ENCODE measurements around the gene VPS26C. TPM values are rescaled to one million over a fixed set of nuclear protein-coding genes. Genes with fewer than 3 reads are reported as not detected.
A peak's percentile ranks its signal among the peaks of the same experiment; 100 is the strongest.

VPS26C gene
- total RNA-seq, 1 donor from 2014 or later, result 80.8 TPM

GRCh38 chr21:37220981-37221664 lies 46.0 kb downstream of the VPS26C start:
- H3K36me3 ChIP-seq (ENCODE audit: control insufficient read depth, insufficient read depth, low read length), result no peaks in the 10 kb centered on the region
- no peaks in the 10 kb centered on the region for H3K27me3 ChIP-seq (ENCODE audit: control insufficient read depth, insufficient read depth, low read length)
- DNase-seq (ENCODE audit: low read depth), result peak; percentile 60
- H3K4me3 ChIP-seq (ENCODE audit: low read depth, low read length), result peak overlapping the region; percentile 57
- peak; percentile 27 for TF ChIP-seq CTCF (IDR thresholded peaks at IDR 0.05; ENCODE audit: insufficient read depth, low read length, poor library complexity, severe bottlenecking)

- no peaks in the 10 kb centered on the region for H3K27me3 ChIP-seq (ENCODE audit: control insufficient read depth, insufficient read depth, low read length)
- TF ChIP-seq CTCF (IDR thresholded peaks at IDR 0.05; ENCODE audit: insufficient read depth, low read length, poor library complexity, severe bottlenecking), result peak; percentile 25
- DNase-seq (ENCODE audit: low read depth), result no peak
- H3K36me3 ChIP-seq (ENCODE audit: control insufficient read depth, insufficient read depth, low read length), result no peaks in the 10 kb centered on the region
- H3K4me3 ChIP-seq (ENCODE audit: low read depth, low read length), result peak overlapping the region; percentile 57
These were observed 46.6 kb downstream of the VPS26C start for GRCh38 chr21:37220433-37220980.

GRCh38 chr21:37219761-37220432 lies 47.2 kb downstream of the VPS26C start:
- no peaks in the 10 kb centered on the region for H3K27me3 ChIP-seq (ENCODE audit: control insufficient read depth, insufficient read depth, low read length)
- no peak for DNase-seq (ENCODE audit: low read depth)
- no peak for TF ChIP-seq CTCF (IDR thresholded peaks at IDR 0.05; ENCODE audit: insufficient read depth, low read length, poor library complexity, severe bottlenecking)
- H3K36me3 ChIP-seq (ENCODE audit: control insufficient read depth, insufficient read depth, low read length), result no peaks in the 10 kb centered on the region
- H3K4me3 ChIP-seq (ENCODE audit: low read depth, low read length), result peak overlapping the region; percentile 57

- TF ChIP-seq CTCF (IDR thresholded peaks at IDR 0.05; ENCODE audit: insufficient read depth, low read length, poor library complexity, severe bottlenecking), result no peak
- no peaks in the 10 kb centered on the region for H3K27me3 ChIP-seq (ENCODE audit: control insufficient read depth, insufficient read depth, low read length)
- no peaks in the 10 kb centered on the region for H3K36me3 ChIP-seq (ENCODE audit: control insufficient read depth, insufficient read depth, low read length)
- no peak overlapping the region for H3K4me3 ChIP-seq (ENCODE audit: low read depth, low read length)
- DNase-seq (ENCODE audit: low read depth), result no peak
These were observed 52.2 kb downstream of the VPS26C start for GRCh38 chr21:37214952-37215351.

GRCh38 chr21:37210799-37211198 lies 56.3 kb downstream of the VPS26C start:
- Histone ChIP-seq H3K27me3 (ENCODE audit: control insufficient read depth, insufficient read depth, low read length) (no peaks in the 10 kb centered on the region), H3K36me3 (ENCODE audit: control insufficient read depth, insufficient read depth, low read length) (no peaks in the 10 kb centered on the region), H3K4me3 (ENCODE audit: low read depth, low read length) (no peak overlapping the region)
- DNase-seq (ENCODE audit: low read depth), result no peak
- no peak for TF ChIP-seq CTCF (IDR thresholded peaks at IDR 0.05; ENCODE audit: insufficient read depth, low read length, poor library complexity, severe bottlenecking)

Measured in kidney epithelial cell (primary cell).